ENCODE results near the gene NUTM1.
"Not testable (repeated sequence)": the region's sequence is repeated elsewhere in the genome, so short reads cannot be mapped to it uniquely, and the experiment has no call there.

DNA sequence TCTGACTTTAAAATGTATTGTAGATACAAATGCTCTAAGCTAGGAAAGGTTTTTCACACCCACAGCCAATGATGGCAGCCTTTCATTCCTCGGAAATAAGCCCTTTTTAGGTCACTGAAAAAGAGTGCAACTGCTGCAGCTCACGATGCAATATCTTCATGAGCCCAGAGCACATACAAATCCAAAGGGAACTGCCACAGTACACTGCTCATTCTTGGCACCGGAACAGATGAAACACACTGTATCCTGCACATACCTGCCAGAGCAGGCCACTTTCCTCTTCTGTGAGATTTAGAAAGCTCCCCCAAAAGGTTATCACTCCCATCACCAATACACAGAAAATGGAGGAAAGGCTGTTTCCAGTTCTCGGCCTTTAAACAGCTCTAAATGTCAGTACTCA, 37.4 kb downstream of the NUTM1 start:
- not testable (repeated sequence) for TF ChIP-seq CTCF (IDR thresholded peaks at IDR 0.05 in 2 of 3, conservative IDR thresholded peaks at IDR 0.05 in 1 of 3; ENCODE audit: borderline replicate concordance in 1 of 3, insufficient read depth in 1 of 3, low read depth in 2 of 3, low read length in 2 of 3); POLR2A (IDR thresholded peaks at IDR 0.05; ENCODE audit: borderline replicate concordance, extremely low read depth, insufficient read depth, insufficient read length); REST (IDR thresholded peaks at IDR 0.05; ENCODE audit: low read depth); SP1 (IDR thresholded peaks at IDR 0.05; ENCODE audit: low read depth); SIN3A (IDR thresholded peaks at IDR 0.05; ENCODE audit: low read depth)
- TF ChIP-seq, protein P1, sequence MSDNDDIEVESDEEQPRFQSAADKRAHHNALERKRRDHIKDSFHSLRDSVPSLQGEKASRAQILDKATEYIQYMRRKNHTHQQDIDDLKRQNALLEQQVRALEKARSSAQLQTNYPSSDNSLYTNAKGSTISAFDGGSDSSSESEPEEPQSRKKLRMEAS (IDR thresholded peaks at IDR 0.05), result not testable (repeated sequence)

Data from HCT116 (cell line).